GM21423 (cell line): Measurements from ENCODE around the gene LINC01488.

Source experiments
- ATAC-seq: cut with Tn5 transposase; IDR thresholded peaks from one replicate; pipeline ENCODE4 v1.9.1; 2021; ENCODE audit warnings: mild to moderate bottlenecking, moderate library complexity; ENCODE audit not compliant: unreplicated experiment

LINC01488 gene

GRCh38 chr11:69475141-69475865 lies 6.2 kb upstream of the LINC01488 start:
- ATAC-seq: no peak

GRCh38 chr11:69475866-69476471 lies 5.5 kb upstream of the LINC01488 start:
- ATAC-seq: no peak

- ATAC-seq: no peak
Measured at GRCh38 chr11:69476509-69476961, 4.9 kb upstream of the LINC01488 start.

GRCh38 chr11:69477086-69477485 lies 4.4 kb upstream of the LINC01488 start:
- no peak for ATAC-seq

GRCh38 chr11:69479591-69480271 lies 1.7 kb upstream of the LINC01488 start:
- ATAC-seq: no peak

- ATAC-seq: no peak
Measured at GRCh38 chr11:69480547-69481392, 693 bp upstream of the LINC01488 start.

- ATAC-seq: no peak
Measured at GRCh38 chr11:69482322-69482721, 859 bp downstream of the LINC01488 start.

GRCh38 chr11:69483170-69483569 lies 1.7 kb downstream of the LINC01488 start:
- ATAC-seq: no peak

- no peak for ATAC-seq
Measured at GRCh38 chr11:69483691-69484426, 2.4 kb downstream of the LINC01488 start.

- no peak for ATAC-seq
Measured at GRCh38 chr11:69484427-69485259, 3.2 kb downstream of the LINC01488 start.

GRCh38 chr11:69485337-69486041 lies 4.0 kb downstream of the LINC01488 start:
- ATAC-seq: no peak

- no peak for ATAC-seq
Measured at GRCh38 chr11:69486056-69486772, 4.8 kb downstream of the LINC01488 start.

- ATAC-seq: no peak
Measured at GRCh38 chr11:69486773-69487291, 5.4 kb downstream of the LINC01488 start.

GRCh38 chr11:69487391-69487790 lies 5.9 kb downstream of the LINC01488 start:
- ATAC-seq: no peak

GRCh38 chr11:69487849-69488542 lies 6.5 kb downstream of the LINC01488 start:
- no peak for ATAC-seq

- no peak for ATAC-seq
Measured at GRCh38 chr11:69488543-69488940, 7.1 kb downstream of the LINC01488 start.

GRCh38 chr11:69489031-69489745 lies 7.7 kb downstream of the LINC01488 start:
- no peak for ATAC-seq
